PC-9 (cell line): ENCODE measurements around the gene ACTN1.

Experiments
- EZH2 ChIP-seq: fragments of 200-600 bp; sonication (generic); IDR thresholded peaks from 2 replicates; pipeline ENCODE4 v1.8.0; 2017; ENCODE audit warnings: antibody characterized with exemption, low read depth
- TF ChIP-seq, protein P1 (sequence below): fragments of 200-600 bp; sonication (generic); conservative IDR thresholded peaks from 2 replicates; pipeline ENCODE4 v1.6.1; 2017; ENCODE audit warnings: mixed run types, antibody characterized with exemption, mild to moderate bottlenecking, moderate library complexity

DNA sequence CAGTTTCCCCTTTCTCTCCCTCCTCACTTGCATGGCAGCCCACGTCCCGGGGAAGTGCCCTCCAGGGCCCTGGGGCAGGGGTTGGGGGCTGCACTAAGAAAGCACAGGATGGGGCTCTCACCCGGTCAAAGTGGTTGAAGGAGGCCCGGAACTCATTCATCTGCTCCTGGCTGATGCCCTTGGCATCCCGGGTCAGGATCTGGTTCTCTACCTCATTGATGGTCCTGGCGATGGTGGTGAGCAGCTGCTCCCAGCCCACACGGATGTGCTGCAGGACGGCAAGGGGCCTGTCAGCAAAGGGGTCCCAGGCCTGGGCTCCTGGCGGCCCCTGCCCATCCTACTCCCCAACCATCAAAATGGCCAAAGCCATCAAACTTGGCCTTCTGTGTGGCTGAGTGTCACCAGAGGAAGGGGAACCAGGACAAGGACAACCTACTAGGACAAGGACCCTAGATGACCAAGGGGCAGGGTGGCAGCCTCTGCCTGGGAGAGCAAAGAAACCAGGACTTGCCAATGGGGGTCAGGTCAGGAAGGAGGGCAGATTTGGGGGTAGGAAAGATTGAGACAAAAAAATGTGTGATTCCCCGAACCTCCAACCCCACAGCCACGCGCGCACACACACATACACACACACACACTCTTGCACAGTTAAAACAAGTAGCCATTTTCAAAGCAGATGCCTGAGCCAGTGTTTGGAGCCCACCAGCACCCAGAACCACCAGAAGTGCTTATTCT lies 99.1 kb downstream of the ACTN1 start:
- TF ChIP-seq, protein P1, sequence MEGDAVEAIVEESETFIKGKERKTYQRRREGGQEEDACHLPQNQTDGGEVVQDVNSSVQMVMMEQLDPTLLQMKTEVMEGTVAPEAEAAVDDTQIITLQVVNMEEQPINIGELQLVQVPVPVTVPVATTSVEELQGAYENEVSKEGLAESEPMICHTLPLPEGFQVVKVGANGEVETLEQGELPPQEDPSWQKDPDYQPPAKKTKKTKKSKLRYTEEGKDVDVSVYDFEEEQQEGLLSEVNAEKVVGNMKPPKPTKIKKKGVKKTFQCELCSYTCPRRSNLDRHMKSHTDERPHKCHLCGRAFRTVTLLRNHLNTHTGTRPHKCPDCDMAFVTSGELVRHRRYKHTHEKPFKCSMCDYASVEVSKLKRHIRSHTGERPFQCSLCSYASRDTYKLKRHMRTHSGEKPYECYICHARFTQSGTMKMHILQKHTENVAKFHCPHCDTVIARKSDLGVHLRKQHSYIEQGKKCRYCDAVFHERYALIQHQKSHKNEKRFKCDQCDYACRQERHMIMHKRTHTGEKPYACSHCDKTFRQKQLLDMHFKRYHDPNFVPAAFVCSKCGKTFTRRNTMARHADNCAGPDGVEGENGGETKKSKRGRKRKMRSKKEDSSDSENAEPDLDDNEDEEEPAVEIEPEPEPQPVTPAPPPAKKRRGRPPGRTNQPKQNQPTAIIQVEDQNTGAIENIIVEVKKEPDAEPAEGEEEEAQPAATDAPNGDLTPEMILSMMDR, result no peak
- no peak for TF ChIP-seq EZH2
